HG03064 (cell line): ENCODE measurements around the gene ESYT3.

Source experiments
- ATAC-seq: cut with Tn5 transposase; IDR thresholded peaks from one replicate; pipeline ENCODE4 v1.9.1; 2021; ENCODE audit warnings: low read depth; ENCODE audit not compliant: unreplicated experiment

The ESYT3 gene

GRCh38 chr3:138459619-138460535 is 25.5 kb downstream of the ESYT3 start:
- ATAC-seq = no peak

GRCh38 chr3:138460536-138461205 is 26.3 kb downstream of the ESYT3 start:
- ATAC-seq = no peak

- no peak for ATAC-seq
Measured at GRCh38 chr3:138461246-138461645, 26.8 kb downstream of the ESYT3 start.

- ATAC-seq = no peak
Measured at GRCh38 chr3:138461896-138462295, 27.5 kb downstream of the ESYT3 start.

- ATAC-seq = no peak
Measured at GRCh38 chr3:138463724-138464490, 29.5 kb downstream of the ESYT3 start.

GRCh38 chr3:138464491-138464860 is 30.1 kb downstream of the ESYT3 start:
- no peak for ATAC-seq

GRCh38 chr3:138465451-138465850 is 31.0 kb downstream of the ESYT3 start:
- no peak for ATAC-seq

- no peak for ATAC-seq
Measured at GRCh38 chr3:138465925-138466324, 31.5 kb downstream of the ESYT3 start.

- no peak for ATAC-seq
Measured at GRCh38 chr3:138467931-138468330, 33.5 kb downstream of the ESYT3 start.

- no peak for ATAC-seq
Measured at GRCh38 chr3:138468451-138468850, 34.0 kb downstream of the ESYT3 start.

- ATAC-seq = no peak
Measured at GRCh38 chr3:138468886-138469285, 34.5 kb downstream of the ESYT3 start.

GRCh38 chr3:138469874-138470273 is 35.5 kb downstream of the ESYT3 start:
- ATAC-seq = no peak

- ATAC-seq = no peak
Measured at GRCh38 chr3:138470687-138471086, 36.3 kb downstream of the ESYT3 start.

- ATAC-seq = no peak
Measured at GRCh38 chr3:138471481-138471880, 37.1 kb downstream of the ESYT3 start.

- ATAC-seq = no peak
Measured at GRCh38 chr3:138472141-138472825, 37.9 kb downstream of the ESYT3 start.

GRCh38 chr3:138473391-138473790 is 39.0 kb downstream of the ESYT3 start:
- ATAC-seq = no peak

- ATAC-seq = no peak
Measured at GRCh38 chr3:138474163-138474562, 39.7 kb downstream of the ESYT3 start.

GRCh38 chr3:138476526-138476925 is 42.1 kb downstream of the ESYT3 start:
- no peak for ATAC-seq

GRCh38 chr3:138477120-138477519 is 42.7 kb downstream of the ESYT3 start:
- no peak for ATAC-seq

GRCh38 chr3:138477801-138478200 is 43.4 kb downstream of the ESYT3 start:
- no peak for ATAC-seq

GRCh38 chr3:138479438-138479863 is 45.0 kb downstream of the ESYT3 start:
- no peak for ATAC-seq
